NCI-H82 (cell line): ENCODE data around the gene CAMK1.

ENCODE experiments used
- DNase-seq: peaks from one replicate; lab custom pipeline; 2025; lab: John Stamatoyannopoulos, UW

CAMK1 gene

DNA sequence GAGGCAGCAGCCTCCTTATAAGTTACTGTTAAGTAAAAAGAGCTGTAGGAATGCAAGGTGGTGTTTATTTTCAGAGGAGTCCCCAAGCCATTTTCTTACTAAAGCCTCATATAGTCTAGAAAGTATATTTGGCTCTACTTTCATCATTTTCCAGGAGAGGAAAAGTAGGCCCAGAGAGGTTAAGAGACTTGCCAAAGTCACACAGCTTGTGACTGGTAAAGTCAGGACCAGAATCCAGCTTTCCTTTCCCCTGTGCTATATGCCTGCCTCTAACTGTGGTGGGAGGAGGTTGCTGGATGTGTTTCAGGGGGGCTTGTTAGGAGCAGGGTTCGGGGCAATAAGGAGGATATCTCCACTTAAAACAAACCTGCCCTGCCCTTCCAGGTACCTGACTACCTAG, 27.2 kb downstream of the CAMK1 start:
- DNase-seq, result no peak

DNA sequence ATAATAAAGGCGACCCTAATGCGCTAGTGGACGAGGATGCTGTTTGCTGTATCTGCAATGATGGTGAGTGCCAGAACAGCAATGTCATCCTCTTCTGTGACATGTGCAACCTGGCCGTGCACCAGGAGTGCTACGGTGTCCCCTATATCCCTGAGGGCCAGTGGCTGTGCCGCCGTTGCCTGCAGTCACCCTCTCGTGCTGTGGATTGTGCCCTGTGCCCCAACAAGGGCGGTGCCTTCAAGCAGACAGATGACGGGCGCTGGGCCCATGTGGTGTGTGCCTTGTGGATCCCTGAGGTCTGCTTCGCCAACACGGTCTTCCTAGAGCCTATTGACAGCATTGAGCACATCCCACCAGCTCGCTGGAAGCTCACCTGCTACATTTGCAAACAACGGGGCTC, 30.6 kb downstream of the CAMK1 start:
- DNase-seq, result no peak

DNA sequence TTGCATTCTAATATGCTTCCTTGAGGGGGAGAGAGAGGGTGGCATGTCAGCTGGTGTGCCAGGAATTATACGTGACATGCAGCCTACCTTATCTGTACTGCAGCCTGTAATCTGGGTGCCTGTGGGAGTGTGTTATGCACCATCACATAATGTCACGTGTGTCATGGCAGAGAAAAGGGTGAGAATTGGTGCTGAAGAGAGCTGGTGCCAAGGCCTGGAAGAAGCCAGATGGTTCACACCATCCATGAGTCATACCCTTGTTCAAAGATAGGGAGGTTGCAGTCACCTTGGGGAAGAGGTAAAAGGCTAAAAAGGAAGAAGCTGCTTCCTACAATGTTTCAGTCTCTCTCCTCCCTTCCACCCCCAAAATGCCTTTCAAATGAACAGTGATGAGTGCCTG, 32.9 kb downstream of the CAMK1 start:
- no peak for DNase-seq

DNA sequence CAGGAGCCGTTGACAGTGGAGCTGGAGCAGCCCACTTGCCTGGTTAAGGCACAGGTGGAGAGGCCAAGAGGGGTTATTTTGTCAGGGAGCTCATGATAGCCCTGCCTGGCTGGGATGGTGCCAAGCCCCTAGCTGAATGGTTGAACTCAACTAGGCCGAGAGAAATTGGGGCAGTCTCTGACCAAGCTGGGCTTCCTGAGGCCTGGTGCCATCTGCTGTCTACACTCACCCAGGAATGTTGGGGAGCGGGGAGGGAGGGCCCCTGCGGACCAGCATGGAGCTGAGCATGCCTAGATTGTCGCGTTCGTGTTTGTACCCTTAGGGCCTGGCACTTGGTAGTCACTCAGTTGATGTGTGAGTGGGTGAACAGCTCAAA, 37.0 kb downstream of the CAMK1 start:
- DNase-seq, result peak; percentile 7

DNA sequence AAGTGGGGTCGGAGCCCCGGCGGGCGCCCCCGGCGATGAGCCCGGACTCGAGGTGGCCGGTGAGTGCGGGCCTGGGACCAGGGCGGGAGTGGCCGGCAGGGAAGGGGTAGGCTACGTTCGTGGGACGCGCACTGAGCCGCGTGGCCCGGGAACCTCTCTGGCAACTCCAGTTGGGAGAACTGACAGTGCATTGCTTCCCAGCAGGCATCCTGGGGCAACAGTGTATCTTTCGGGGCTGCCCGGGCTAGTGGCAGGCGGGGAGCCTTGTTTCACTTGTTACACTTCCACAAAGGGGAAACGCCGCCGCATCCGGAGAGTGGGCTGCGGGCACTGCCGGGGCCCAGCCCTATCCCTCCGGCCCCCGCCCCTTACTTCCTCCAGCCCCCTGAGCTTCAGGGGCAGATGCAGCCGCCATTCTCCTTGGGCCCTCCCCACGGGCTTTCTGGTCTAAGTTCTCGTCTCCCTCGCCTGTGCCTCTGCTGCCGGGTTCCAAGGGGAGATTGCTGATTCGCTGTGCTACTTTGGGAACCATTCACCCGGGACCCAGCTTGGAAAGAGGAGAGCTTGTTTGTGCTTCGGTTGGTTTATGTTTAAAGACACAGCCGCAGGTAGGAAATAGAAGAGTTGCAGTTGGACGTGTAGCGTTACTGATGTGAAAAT, 37.5 kb downstream of the CAMK1 start:
- DNase-seq, result peak; percentile 21

DNA sequence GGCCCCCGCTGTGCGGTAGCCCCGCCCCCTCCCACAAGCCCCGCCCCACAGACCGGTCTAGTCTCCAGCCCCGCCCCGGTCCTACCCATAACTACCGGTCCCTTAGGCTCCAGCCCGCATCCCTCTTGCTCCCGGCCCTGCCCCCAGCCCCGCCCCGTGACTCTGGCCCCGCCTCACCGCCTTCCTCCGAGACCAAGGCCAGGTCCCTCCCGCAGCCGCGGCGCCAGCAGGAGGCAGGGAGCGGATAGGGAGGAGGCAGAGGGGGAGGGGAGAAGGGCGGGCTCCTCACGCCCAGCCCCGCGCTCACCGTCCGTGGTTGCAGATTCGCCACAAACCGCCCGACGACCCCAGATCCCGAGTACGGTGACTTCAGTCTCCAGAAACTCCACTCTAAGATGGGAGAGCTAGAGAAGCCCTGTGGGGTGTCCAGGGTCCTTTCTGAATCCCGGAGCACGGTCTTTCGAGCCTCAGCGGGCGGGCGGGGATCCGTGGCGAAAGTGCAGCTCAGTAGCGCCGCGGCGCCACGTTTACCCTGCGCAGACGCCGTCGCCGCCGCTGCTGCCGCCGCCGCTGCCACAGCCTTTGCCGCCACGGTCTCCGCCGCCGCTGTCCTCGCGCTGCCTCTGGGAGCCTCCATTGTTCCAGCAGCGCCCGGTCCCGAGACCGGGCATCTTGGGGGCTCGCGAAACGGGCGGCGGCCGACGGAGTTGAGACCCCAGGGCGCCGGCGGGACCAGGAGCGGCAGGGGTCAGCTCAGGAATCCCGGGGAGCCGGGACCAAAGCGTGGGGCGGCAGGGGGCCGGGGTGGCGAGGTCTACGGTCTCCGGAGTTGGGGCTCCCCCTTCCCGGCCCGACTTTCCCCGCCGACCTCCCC, 38.3 kb downstream of the CAMK1 start, which contains the start of gene BRPF1:
Gene BRPF1, plus strand, starts transcription at position 530 of the 874 bp plus-strand sequence. CDS start 2,406 bp downstream, outside the sequence.
- peak; percentile 99 for DNase-seq

DNA sequence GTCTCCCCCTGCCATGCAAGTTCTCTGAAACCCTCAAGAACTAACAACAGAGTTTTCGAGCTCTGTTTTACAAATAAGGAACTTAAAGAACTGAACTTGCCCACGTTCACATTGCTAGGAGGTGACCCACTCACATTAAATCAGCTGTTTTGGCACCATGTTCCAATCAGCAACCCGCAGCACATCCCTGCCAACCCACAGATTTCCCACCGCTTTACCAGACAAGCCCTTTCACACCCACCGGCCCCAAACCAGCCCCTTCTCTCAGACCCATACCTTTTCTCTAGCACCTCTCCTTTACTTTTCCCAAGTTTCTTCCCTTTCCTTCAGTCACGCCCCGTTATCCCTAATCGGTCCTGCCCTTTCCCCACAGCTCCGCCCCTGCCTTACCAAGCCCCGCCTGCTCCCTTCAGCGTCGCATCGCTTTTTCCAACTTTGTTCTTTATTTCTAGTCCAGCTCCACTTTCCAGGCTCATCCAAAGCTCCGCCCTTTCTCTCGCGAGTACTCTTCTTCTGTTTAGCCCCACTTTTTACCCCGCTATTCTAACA, 39.0 kb downstream of the CAMK1 start:
- DNase-seq, result peak; percentile 94

DNA sequence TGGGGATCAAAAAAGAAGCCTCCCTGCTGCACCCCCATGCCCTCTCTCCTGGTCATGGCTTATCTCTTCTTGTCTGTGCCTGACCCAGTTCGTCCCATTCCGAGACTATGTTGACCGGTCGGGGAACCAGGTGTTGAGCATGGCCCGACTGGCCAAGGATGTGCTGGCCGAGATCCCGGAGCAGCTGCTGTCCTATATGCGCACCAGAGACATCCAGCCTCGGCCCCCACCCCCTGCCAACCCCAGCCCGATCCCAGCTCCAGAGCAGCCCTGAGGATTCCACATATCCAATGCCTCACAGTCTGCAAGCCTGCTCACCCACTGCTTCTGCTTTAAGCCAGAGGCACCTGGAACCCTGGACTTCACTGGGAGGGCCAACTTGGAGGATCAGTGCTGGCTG, 40.3 kb downstream of the CAMK1 start:
- DNase-seq, result no peak

DNA sequence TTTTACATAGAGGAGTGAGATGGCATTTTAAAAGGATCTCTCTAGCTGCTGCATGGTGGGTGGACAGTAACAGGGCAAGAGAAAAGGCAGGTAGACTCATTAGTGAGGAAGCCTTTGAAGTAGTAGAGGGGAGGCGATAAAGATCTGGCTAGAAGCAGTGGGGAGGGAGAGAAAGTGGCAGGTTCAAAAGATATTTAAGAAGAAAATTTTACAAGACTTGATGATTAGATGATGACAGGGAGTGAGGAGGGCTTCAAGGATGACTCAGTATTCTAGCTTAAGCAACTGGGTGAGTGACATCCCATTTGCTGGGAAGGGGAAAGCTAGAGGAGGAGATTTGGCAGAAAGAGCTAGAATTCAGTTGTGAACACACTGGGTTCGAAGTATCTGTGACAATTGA, 42.0 kb downstream of the CAMK1 start:
- no peak for DNase-seq

DNA sequence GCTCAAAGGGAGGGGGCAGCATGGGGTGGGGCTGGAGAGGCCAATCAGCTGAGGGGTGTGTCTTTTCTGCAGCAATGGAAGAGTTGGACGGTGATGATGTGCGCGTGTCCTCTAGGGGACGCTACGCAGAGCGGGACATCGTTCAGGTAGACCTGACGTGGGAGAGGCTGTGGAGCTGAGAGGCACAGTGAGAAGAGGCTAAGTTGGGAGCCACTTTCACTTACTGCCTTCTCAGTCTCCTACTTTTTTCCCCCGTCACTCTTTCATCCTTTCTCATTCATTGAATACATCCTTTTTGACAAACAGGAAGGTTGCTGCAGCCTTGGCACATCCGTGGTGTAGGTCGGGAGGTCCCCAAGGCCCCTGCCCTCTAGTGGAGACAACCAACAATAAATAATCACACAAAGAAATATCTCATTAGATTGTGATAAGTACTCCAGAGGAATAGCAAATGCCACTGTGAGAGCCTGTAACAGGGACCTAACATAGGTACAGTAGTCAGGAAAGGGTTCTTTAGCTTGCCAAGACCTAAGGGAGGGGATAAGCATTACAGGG, 42.6 kb downstream of the CAMK1 start:
- DNase-seq, result peak; percentile 78

DNA sequence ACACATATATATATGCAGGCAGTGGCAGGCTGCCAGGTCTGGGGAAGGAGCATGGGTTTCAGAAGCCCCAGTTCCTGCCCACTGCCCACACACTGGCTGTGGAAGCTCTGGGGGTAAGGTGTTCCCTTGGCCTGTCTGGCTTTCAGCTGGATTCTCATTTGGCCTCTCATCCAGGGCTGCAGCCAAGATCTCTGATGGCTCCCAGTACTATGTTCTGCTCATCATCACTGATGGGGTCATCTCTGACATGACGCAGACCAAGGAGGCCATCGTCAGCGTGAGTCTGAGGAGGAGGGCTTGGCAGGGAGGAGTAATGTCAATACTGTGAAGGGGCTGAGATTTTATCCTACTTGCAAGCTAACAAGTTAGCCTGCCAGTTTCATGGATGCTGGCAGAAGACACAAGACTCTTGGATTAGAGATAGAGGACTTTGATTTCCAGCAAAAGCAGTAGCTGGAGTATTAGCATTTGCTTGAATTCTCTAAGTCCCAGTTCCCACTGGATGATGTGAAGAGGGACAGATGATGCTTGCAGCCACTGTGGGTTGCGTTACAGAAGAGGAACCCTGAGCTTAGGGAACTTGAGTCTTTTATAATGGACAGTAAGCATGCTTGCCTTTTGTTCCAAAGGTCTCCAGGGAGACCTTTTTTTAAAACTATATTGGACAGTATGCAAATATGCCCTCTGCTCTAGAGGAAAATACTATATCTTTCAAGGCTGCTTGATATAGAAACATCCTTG, 43.8 kb downstream of the CAMK1 start:
- no peak for DNase-seq

DNA sequence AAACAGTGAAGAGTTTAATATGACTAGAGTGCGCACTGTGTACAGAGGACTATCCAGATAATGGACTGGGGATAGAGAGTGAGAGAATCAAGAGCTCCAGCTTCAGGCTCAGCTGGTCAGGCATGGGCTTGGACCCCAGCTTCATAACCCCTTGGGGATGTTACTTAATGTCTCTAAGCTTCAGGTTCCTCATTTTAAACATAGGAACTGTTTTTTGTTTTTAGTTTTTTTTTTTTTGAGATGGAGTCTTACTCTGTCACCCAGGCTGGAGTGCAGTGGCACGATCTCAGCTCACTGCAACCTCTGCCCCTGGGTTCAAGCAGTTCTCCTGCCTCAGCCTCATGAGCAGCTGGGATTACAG, 48.1 kb downstream of the CAMK1 start:
- DNase-seq, result no peak

DNA sequence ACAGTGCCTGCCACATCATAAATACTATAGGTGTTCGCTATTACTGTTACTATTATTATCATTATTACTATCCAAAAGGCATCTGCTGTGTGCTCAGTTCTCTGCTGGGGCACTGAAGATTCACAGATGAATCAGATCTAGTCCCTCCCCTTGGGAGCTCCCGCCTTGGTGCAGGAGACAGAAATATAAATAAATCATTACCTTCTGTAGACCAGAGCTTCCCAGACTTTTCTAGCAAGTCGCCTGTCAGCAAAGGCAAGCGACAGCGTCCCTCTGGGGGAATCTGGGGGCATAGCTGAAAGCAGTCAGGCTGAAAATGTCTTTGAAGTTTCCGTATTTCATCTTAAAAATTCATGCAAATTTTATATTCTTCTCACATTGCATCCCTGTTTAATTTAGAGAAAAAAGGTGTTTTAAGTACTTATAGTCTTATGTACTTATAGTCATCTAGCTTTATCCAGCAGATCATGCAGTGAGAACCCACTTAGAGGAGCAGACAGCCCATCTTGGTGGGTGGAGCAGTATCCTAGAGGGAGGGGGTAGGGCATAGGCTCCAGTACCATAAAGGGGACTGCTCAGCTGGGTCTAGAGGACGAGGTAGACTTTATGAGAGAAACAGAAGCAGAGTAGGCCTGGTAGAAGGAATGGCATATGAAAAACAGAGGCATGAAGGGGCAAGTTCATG, 48.6 kb downstream of the CAMK1 start:
- DNase-seq, result no peak

DNA sequence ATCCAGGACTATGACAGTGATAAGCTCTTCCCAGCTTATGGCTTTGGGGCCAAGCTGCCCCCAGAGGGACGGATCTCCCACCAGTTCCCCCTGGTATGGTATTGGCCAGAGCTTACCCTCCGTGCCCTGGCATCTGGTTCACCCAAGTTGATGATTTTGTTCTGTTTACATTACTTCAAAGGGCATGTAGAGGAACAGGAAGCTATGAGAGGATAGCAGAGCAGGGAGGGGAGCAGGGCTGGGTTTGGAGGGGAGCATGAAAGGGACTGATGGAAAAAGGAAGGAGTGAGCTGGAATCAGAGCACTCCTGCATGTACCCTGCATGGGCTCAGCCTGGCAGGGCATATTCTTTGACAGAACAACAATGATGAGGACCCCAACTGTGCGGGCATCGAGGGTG, 51.6 kb downstream of the CAMK1 start:
- no peak for DNase-seq

DNA sequence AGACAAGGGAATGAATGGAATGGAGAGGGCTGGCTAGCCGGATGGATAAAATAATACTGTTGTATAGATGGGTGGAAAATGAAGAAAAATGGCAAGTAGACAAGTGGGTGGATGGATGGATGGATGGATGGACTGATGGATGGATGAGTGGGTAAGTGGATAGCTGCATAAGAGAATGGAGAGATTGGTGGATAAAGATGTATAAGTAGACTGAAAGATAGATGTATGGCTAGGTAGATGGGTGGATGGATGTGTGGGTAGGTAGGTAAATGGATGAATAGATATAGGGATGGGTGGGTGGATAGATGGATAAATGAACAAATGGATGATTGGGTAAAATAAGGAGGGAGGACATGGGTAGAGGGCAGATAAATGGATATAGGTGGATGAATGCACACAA, 52.2 kb downstream of the CAMK1 start:
- no peak for DNase-seq

DNA sequence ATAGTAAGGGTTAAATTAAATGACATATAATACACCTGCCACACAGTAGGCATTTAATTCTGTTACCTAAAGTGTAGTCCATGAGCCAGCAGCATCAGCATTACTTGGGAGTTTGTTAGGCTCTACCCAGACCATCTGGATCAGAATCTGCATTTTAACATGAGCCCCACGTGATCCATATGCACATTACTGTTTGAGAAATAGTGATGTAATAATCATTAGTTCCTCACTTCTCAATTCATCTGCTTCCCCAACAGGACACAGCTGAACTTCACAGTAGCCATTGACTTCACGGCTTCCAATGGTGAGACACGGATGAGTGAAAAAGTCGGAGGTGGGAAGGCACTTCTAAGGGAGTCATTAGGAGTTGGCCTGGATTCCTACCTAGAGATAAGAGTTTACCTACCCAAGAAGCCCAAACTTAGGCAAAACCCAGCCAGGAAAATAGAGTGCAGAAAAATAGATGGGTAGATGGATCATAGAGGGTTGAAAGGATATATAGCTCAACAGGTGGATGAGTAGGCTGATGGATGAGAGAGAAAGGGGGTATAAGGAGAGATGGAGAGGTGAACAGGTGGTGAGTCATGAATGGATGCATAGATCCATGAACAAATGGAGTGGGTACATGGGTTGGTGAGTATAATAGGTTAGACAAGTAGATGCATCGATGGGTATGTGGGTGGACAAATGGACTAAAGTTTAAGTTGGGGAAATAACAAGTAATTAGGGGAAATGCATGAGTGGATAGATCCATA, 52.8 kb downstream of the CAMK1 start:
- DNase-seq, result no peak

DNA sequence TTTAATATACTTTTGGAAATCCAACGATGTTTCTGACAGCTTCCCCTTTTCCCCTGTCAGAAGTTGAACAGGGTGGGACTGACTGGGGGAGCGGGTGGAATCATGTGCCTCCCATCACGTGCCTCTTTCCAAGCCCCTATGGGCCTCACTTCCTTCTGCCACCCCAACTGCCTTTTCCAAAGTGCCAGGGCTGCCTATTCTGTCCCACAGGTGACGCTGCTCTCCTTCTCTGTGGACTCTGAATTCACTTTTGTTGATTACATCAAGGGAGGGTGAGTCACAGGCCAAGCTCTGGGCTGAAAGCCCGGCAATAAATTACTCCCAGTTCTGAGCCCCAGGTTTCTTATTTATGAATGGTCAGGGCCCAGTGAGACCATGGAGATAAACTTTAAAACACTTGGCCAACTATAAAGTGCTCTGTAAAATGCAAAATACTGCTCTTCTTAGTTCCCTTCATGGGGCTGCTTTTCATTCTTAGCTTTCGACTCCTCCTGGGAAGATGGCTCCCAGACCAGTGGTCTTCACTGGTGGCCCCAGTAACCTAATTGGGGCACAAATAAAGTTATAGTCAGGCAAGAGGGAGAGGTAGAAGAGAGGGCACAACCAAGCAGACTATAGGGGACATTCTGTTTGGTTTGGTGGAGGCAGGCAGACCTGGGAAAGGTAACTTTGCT, 53.8 kb downstream of the CAMK1 start:
- no peak for DNase-seq

DNA sequence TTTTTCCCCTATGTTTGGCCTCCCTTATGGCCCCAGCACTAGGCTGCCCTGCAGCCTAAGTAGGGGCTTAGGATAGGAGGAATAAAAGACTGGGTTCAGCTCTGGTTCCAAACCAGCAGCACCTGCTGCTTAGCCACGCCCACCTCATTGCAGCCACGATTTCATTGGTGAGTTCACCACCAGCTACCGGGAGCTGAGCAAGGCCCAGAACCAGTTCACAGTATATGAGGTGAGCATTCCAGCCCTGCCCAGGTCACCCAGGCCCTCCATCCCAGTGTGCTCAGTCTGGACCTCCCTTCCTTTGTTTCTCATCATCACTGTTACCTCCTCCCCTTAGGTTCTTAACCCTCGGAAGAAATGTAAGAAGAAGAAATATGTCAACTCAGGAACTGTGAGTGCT, 54.6 kb downstream of the CAMK1 start:
- DNase-seq, result peak; percentile 29

DNA sequence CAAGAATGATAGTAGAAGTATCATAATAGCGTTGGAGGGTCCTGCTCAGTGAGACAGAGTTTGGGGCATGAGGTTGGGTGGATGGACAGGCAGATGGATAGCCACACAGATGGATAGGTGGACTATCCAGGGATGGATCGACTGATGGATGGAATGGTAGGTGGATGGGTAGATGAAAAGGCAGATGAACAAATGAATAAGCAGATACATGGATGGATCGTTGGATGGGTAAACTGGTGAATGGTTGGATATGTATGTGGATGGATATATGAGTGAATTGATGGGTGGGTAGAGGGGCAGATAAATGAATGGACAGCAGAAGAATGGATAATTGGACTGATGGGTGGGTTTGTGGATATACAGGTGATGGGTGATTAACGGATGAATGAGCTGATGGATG, 56.6 kb downstream of the CAMK1 start:
- no peak for DNase-seq

DNA sequence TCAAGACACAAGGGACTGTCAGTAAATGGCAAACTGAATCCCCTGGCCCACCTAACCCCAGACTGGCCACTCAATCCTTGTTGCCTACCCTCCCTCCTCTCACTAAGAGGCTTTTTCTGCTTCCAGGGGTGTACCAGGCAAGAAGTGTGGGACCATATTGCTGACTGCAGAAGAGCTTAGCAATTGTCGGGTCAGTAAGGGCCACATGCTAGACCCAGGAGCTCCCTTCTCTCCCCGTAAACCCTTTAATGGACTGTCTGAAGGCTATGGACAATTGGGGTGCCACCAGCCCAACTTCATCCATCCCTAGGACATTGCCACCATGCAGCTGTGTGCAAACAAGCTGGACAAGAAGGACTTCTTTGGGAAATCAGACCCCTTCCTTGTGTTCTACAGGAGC, 57.3 kb downstream of the CAMK1 start:
- DNase-seq, result no peak
